HepG2 (cell line): Measurements from ENCODE around the gene CCT3. TPM values are rescaled to one million over a fixed set of nuclear protein-coding genes. Genes with fewer than 3 reads are reported as not detected.

ENCODE experiments used
- AGO1 ChIP-seq: fragments of 200-400 bp; formaldehyde crosslinking; IDR thresholded peaks from 2 replicates; pipeline ENCODE4 v1.6.1; 2017; ENCODE audit warnings: mild to moderate bottlenecking, low read depth, low read length, moderate library complexity; ENCODE audit not compliant: poor library complexity, severe bottlenecking
- AGO2 ChIP-seq: fragments of 200-400 bp; formaldehyde crosslinking; optimal IDR thresholded peaks from 2 replicates; pipeline ENCODE3; 2017; ENCODE audit warnings: mild to moderate bottlenecking, low read depth, low read length, moderate library complexity
- ARNTL ChIP-seq: sonication (generic); formaldehyde crosslinking; IDR thresholded peaks from 2 replicates; pipeline ENCODE4 v1.4.0; 2020; ENCODE audit warnings: mild to moderate bottlenecking, missing genetic modification reagents
- DMAP1 ChIP-seq: IDR thresholded peaks from 2 replicates; pipeline ENCODE4 v1.6.1; 2016
- FOXP4 ChIP-seq: sonication (generic); formaldehyde crosslinking; IDR thresholded peaks from 2 replicates; pipeline ENCODE4 v1.4.0; 2020; ENCODE audit warnings: missing genetic modification reagents
- GATAD2A ChIP-seq: IDR thresholded peaks from 2 replicates; pipeline ENCODE4 v1.6.1; 2016
- HNRNPH1 ChIP-seq: fragments of 200-400 bp; formaldehyde crosslinking; optimal IDR thresholded peaks from 2 replicates; pipeline ENCODE3; 2017; ENCODE audit warnings: mild to moderate bottlenecking, low read depth, low read length
- MEIS2 ChIP-seq: sonication (generic); formaldehyde crosslinking; IDR thresholded peaks from 2 replicates; pipeline ENCODE4 v1.9.0; 2021; ENCODE audit warnings: mild to moderate bottlenecking, missing genetic modification reagents
- PHF8 ChIP-seq: sonication (generic); formaldehyde crosslinking; IDR thresholded peaks from 2 replicates; pipeline ENCODE4 v1.5.0; 2020; ENCODE audit warnings: missing genetic modification reagents
- SAFB2 ChIP-seq: sonication (generic); formaldehyde crosslinking; IDR thresholded peaks from 2 replicates; pipeline ENCODE4 v1.5.1; 2020; ENCODE audit warnings: missing genetic modification reagents, low read depth, mild to moderate bottlenecking, borderline replicate concordance
- SNAPC2 ChIP-seq: sonication (generic); formaldehyde crosslinking; IDR thresholded peaks from 2 replicates; pipeline ENCODE4 v1.8.1; 2022; ENCODE audit warnings: mild to moderate bottlenecking, missing genetic modification reagents
- SRSF4 ChIP-seq: fragments of 200-400 bp; formaldehyde crosslinking; IDR thresholded peaks from one replicate; pipeline ENCODE4 v1.6.1; 2018; ENCODE audit warnings: mild to moderate bottlenecking, low read depth, low read length, moderate library complexity; ENCODE audit not compliant: poor library complexity, severe bottlenecking
- TEAD2 ChIP-seq: sonication (generic); formaldehyde crosslinking; IDR thresholded peaks from 2 replicates; pipeline ENCODE4 v1.9.0; 2021; ENCODE audit warnings: missing genetic modification reagents
- TEAD3 ChIP-seq: optimal IDR thresholded peaks from 2 replicates; pipeline ENCODE3; 2016; ENCODE audit warnings: borderline replicate concordance
- ZEB1 ChIP-seq: IDR thresholded peaks from 2 replicates; pipeline ENCODE4 v1.6.1; 2012; ENCODE audit warnings: mild to moderate bottlenecking, low read depth, inconsistent platforms; ENCODE audit not compliant: insufficient replicate concordance
- ZKSCAN8 ChIP-seq: IDR thresholded peaks from 2 replicates; pipeline ENCODE4 v1.6.1; 2016; ENCODE audit warnings: borderline replicate concordance, missing genetic modification reagents, missing compliant biosample characterization
- ZMAT3 ChIP-seq: sonication (generic); formaldehyde crosslinking; conservative IDR thresholded peaks from 2 replicates; pipeline ENCODE4 v1.7.0; 2021; ENCODE audit warnings: missing genetic modification reagents
- ZNF484 ChIP-seq: sonication (generic); formaldehyde crosslinking; IDR thresholded peaks from 2 replicates; pipeline ENCODE4 v1.5.1; 2020; ENCODE audit warnings: mild to moderate bottlenecking, low read depth, missing genetic modification reagents, borderline replicate concordance
- ZNF530 ChIP-seq: sonication (generic); formaldehyde crosslinking; IDR thresholded peaks from 2 replicates; pipeline ENCODE4 v1.5.0; 2020; ENCODE audit warnings: low read depth, mild to moderate bottlenecking, missing genetic modification reagents
- ZNF777 ChIP-seq: sonication (generic); formaldehyde crosslinking; IDR thresholded peaks from 2 replicates; pipeline ENCODE4 v1.4.0; 2020; ENCODE audit warnings: missing genetic modification reagents
- ZNF83 ChIP-seq: sonication (generic); formaldehyde crosslinking; IDR thresholded peaks from 2 replicates; pipeline ENCODE4 v1.4.0; 2020; ENCODE audit warnings: missing genetic modification reagents, mild to moderate bottlenecking, borderline replicate concordance
- polyA plus RNA-seq, 8 experiments: library from polyadenylated mRNA; depleted of rRNA in 3 of 8; stranded (reverse) in 7 of 8; unstranded in 1 of 8; fragments of >200 nt; fragmentation: Illumina TruSeq in 4 of 8; extraction: Trizol in 4 of 8; gene quantifications; 2 replicates each; pipeline versions ENCODE4 v1.2.1 to v1.2.3, GENCODE V29; 2011 to 2016; ENCODE audit warnings: low read depth in 4 of 8, missing spikeins in 1 of 8, mixed read lengths in 1 of 8; ENCODE audit not compliant: insufficient read depth in 1 of 8
- total RNA-seq, 5 experiments: library from RNA; depleted of rRNA; stranded (reverse); fragments of >200 nt; fragmentation: Illumina TruSeq; extraction: Trizol; gene quantifications; 2 replicates each; pipeline ENCODE4 v1.2.3, GENCODE V29; 2016; ENCODE audit warnings: low read depth in 1 of 5
- TF ChIP-seq, protein P1 (sequence below): sonication (generic); formaldehyde crosslinking; IDR thresholded peaks from 2 replicates; pipeline ENCODE4 v1.5.1; 2020; ENCODE audit warnings: mild to moderate bottlenecking, moderate library complexity, missing genetic modification reagents
- TF ChIP-seq, protein P2 (sequence below): sonication (generic); formaldehyde crosslinking; IDR thresholded peaks from 2 replicates; pipeline ENCODE4 v1.5.1; 2020; ENCODE audit warnings: missing genetic modification reagents, mild to moderate bottlenecking, borderline replicate concordance
- TF ChIP-seq, protein P3 (sequence below): IDR thresholded peaks from 2 replicates; pipeline ENCODE4 v1.6.1; 2016

Gene CCT3
- total and polyA plus RNA-seq, 2 of the 13 experiments (the other 11 are each of a cell fraction or from before 2014, with no cell fraction given) = 319 to 615 TPM

DNA sequence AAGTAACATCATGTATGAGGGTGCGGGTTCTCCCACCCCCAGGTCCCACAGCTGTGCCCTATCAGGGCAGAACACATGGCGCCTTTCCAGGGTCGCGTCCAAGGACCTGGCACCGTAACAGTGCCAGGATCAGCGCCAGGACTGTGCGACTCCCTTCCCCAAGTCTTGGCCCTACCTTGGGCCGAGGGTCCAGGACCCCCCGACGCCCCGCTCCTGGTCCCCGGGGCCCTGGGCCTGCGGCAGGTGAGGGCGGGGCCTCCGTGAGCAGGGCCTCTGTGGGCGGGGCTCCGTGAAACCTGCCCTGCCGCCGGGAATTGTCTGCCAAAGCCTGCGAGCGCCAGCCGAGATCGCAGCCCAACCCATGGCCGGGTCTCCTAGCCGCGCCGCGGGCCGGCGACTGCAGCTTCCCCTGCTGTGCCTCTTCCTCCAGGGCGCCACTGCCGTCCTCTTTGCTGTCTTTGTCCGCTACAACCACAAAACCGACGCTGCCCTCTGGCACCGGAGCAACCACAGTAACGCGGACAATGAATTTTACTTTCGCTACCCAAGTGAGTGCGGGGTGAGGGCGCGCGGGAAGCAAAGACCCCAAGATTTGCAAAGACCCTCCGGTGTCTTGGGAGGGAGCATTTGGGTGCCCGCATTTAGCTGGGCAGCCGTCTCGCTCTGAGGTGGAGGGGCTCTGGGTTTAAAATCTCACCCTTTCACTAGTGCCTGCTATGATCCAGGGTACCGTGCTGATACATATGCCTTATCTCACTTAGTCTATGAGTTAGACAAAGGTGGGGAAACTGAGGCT lies 31.0 kb upstream of the CCT3 start, which contains the start of gene RHBG (continued):
- peak; percentile 26; the same call in 1 of the 2 replicates for TF ChIP-seq FOXP4 (CRISPR knock-in tag)
- TF ChIP-seq, protein P1, sequence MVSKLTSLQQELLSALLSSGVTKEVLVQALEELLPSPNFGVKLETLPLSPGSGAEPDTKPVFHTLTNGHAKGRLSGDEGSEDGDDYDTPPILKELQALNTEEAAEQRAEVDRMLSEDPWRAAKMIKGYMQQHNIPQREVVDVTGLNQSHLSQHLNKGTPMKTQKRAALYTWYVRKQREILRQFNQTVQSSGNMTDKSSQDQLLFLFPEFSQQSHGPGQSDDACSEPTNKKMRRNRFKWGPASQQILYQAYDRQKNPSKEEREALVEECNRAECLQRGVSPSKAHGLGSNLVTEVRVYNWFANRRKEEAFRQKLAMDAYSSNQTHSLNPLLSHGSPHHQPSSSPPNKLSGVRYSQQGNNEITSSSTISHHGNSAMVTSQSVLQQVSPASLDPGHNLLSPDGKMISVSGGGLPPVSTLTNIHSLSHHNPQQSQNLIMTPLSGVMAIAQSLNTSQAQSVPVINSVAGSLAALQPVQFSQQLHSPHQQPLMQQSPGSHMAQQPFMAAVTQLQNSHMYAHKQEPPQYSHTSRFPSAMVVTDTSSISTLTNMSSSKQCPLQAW (CRISPR knock-in tag) = peak; percentile 55; the same call in 1 of the 2 replicates
- TF ChIP-seq MEIS2 (CRISPR knock-in tag) = peak; percentile 87
- peak; percentile 56 for TF ChIP-seq GATAD2A (CRISPR knock-in tag)
- TF ChIP-seq AGO2 = peak; percentile 86
- no peak for TF ChIP-seq ZNF530
- peak; percentile 55; the same call in 1 of the 2 replicates for TF ChIP-seq DMAP1 (CRISPR knock-in tag)
- peak; percentile 55; the same call in 1 of the 2 replicates for TF ChIP-seq ARNTL
- TF ChIP-seq SNAPC2 (CRISPR knock-in tag) = peak; percentile 64; the same call in 1 of the 2 replicates
- TF ChIP-seq SRSF4 = no peak
- TF ChIP-seq AGO1 = no peak
- TF ChIP-seq TEAD3 (CRISPR knock-in tag) = peak; percentile 25
- TF ChIP-seq SAFB2 (CRISPR knock-in tag) = 0 out of 2 replicates have a peak, but pooled peaks have one; percentile 26
- TF ChIP-seq ZNF777 (CRISPR knock-in tag) = 0 out of 2 replicates have a peak, but pooled peaks have one; percentile 53
- 0 out of 2 replicates have a peak, but pooled peaks have one; percentile 62 for TF ChIP-seq ZNF484 (CRISPR knock-in tag)
- no peak; the same call in 1 of the 2 replicates for TF ChIP-seq ZKSCAN8
- peak; percentile 66; the same call in 1 of the 2 replicates for TF ChIP-seq ZMAT3
- TF ChIP-seq HNRNPH1 = no peak
- TF ChIP-seq TEAD2 (CRISPR knock-in tag) = no peak
- TF ChIP-seq, protein P2, sequence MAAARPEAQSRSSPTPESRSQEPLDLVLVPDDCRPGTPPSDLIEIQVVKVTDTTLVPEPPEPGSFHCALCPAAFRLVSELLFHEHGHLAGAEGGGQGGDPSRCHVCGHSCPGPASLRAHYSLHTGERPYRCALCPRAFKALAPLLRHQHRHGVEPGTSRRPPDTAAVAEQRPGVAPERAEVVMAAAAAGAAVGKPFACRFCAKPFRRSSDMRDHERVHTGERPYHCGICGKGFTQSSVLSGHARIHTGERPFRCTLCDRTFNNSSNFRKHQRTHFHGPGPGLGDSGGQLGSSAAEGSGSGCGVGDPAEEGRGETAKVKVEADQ = peak; percentile 79; the same call in 1 of the 2 replicates
- TF ChIP-seq PHF8 (CRISPR knock-in tag) = peak; percentile 82
- peak; percentile 94 for TF ChIP-seq ZEB1
- TF ChIP-seq, protein P3, sequence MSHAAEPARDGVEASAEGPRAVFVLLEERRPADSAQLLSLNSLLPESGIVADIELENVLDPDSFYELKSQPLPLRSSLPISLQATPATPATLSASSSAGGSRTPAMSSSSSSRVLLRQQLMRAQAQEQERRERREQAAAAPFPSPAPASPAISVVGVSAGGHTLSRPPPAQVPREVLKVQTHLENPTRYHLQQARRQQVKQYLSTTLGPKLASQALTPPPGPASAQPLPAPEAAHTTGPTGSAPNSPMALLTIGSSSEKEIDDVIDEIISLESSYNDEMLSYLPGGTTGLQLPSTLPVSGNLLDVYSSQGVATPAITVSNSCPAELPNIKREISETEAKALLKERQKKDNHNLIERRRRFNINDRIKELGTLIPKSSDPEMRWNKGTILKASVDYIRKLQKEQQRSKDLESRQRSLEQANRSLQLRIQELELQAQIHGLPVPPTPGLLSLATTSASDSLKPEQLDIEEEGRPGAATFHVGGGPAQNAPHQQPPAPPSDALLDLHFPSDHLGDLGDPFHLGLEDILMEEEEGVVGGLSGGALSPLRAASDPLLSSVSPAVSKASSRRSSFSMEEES = 0 out of 2 replicates have a peak, but pooled peaks have one; percentile 35
- TF ChIP-seq ZNF83 (CRISPR knock-in tag) = 0 out of 2 replicates have a peak, but pooled peaks have one; percentile 11
